NCI-H1694 treated with DMSO at 0.1 percent for 48 hours (cell line): Measurements from ENCODE around the gene DGKG.

ENCODE experiments used
- DNase-seq: peaks from one replicate; lab custom pipeline; 2025; lab: John Stamatoyannopoulos, UW

The DGKG gene

DNA sequence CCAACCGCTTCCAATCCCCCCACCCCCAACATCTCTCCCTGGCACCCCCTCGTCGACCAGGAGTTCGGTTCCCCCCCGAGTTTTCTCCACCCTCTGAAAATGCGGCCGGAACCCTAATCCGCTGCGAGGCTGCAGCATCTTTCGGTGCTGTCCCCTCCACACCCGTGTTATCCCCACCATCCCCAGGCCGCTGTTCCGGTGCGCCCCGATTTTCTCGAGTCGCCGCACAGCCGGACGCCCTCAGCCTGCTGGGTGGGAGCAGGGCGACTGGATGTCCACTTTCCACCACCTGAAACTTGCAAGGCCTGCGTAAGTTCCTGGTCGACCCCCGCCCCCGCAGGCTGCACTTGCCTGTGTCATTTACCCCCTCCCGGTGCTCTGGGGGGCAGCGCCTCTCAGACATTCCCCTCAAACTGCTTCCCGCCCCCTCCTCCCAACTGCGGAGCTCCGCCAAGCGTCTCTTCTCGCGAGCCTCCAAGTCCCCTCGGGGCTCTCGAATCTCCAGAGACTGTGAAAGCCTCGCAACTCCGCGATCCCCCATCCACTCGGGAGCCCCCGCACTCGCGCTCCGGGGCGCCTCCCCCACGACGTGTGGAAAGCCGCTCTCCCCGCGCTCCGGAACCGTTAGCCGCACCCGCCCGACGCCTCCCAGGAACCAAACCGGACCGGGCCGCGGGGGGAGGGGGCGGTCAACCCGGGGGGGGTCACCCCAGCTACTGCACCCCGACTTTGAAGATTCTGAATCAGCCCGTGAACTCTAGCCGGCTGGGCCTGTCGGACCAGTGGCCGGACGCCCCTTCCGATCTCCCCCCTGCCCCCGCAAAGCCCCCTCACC lies 253.7 kb downstream of the DGKG start:
- DNase-seq = peak; percentile 21

DNA sequence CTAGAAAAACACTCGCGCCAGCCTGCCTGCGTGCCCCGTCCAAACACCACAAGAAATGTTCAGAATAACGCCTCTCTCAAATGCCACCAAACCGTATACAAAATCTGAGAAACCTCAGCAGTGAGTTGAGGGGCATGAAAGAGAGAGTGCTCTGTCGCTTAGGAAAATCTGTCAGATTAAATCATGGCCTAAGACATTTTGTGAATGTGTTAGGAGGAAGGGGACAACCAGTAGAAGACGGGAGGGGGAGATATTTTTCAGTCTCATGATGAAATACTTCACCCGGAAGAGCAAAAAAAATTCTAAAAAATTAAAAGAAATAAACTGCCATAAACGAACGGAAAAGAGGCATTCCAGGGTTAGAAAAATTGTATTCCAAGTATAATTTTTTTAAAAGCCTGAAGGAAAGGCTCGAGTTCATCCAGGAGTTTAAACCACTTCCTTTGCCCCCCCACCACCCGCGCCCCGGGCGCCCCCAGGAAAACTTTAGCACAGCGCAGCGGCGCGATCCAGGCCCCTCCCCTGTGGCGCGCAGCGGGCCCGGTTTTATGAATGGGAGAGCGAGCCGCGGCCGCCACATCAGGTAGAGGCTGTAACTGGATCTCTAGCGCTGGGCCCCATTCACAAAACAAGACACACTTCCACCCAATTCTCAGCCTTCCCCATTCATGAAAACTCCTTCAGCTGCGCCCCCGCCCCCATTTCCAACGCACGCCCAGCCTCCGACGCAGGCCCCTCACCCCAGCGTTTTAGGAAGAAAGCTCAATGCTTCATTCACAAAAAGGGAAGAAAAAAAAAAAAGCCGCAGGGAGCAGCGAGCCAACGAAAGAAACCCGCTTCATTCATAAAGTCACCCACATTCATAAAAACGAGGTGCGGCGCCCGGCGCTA lies 254.6 kb downstream of the DGKG start:
- peak; percentile 80 for DNase-seq

- DNase-seq = no peak
Measured at GRCh38 chr3:186105543-186105942, 256.5 kb downstream of the DGKG start.

- DNase-seq = peak; percentile 18
Measured at GRCh38 chr3:186102687-186103086, 259.3 kb downstream of the DGKG start.

DNA sequence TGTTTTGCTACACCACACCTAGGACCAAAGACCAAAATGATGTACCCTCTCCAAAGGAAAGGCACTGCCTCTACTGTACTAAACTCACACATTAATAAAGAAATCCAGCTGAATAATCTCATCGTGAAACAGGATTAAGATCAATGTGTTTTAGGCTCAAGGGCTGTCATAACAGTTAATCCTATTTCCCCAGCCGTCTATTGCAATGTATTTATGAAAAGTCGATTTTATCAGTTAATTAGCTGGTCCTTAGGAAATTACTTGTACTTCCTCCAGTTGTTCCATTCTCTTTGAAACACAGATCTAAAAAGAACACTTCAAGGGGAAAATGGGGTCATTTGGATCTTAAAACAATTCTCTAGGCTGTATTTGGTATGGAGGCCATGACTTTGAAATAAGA lies 261.6 kb downstream of the DGKG start:
- DNase-seq = no peak

- DNase-seq = peak; percentile 89
Measured at GRCh38 chr3:186099178-186099577, 262.9 kb downstream of the DGKG start.

DNA sequence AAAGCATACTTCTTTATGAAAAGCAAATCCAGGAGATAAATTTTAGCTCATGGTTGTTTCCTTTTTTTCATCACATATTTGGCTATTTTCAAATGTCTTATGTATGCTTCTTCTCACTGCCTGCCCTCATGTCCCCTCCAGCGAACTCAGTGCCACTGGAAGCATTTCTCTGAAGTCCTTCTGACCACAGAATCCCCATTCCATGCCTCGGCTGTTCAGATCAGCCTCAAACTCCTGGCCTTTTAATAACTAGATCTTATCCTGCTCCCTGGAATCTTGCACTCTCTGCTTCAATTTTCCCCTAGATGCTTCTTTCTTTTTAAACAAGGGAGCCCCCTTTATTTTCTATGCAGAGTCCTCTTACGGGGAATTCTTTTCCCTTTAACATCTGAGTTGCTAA lies 263.3 kb downstream of the DGKG start:
- DNase-seq = no peak

- peak; percentile 93 for DNase-seq
Measured at GRCh38 chr3:186097663-186098451, 264.2 kb downstream of the DGKG start.

GRCh38 chr3:186097317-186097662 lies 264.7 kb downstream of the DGKG start:
- no peak for DNase-seq
